Measurements from ENCODE around the gene SRM. TPM values are rescaled to one million over a fixed set of nuclear protein-coding genes. Genes with fewer than 3 reads are reported as not detected.

Gene SRM
- total and polyA plus RNA-seq, 2 of the 13 experiments (the other 11 are each of a cell fraction or from before 2014, with no cell fraction given), result 27.9 to 31.8 TPM

GRCh38 chr1:11012260-11013159 is 47.3 kb downstream of the SRM start, which contains the start of gene TARDBP (continued):
- TF ChIP-seq ZNF770 (CRISPR knock-in tag; IDR thresholded peaks at IDR 0.05), result peak; percentile 61
- TF ChIP-seq MXD1 (CRISPR knock-in tag; IDR thresholded peaks at IDR 0.05), result peak; percentile 96
- 0 out of 2 replicates have a peak, but pooled peaks have one; percentile 43 for TF ChIP-seq ZNF841 (CRISPR knock-in tag; IDR thresholded peaks at IDR 0.05; ENCODE audit: borderline replicate concordance)
- TF ChIP-seq SAFB2 (CRISPR knock-in tag; IDR thresholded peaks at IDR 0.05; ENCODE audit: borderline replicate concordance, low read depth), result peak; percentile 81; the same call in 1 of the 2 replicates
- TF ChIP-seq MAF1 (CRISPR knock-in tag; IDR thresholded peaks at IDR 0.05; ENCODE audit: borderline replicate concordance), result peak; percentile 71; the same call in 1 of the 2 replicates
- TF ChIP-seq ZBED4 (CRISPR knock-in tag; IDR thresholded peaks at IDR 0.05; ENCODE audit: borderline replicate concordance), result peak; percentile 40; the same call in 1 of the 2 replicates
- TF ChIP-seq SRSF1 (optimal IDR thresholded peaks at IDR 0.05; ENCODE audit: low read depth, low read length), result peak; percentile 91
- no peak; the same call in 1 of the 2 replicates for TF ChIP-seq ZBTB7A (CRISPR knock-in tag; IDR thresholded peaks at IDR 0.05)
- no peak for TF ChIP-seq NBN (conservative IDR thresholded peaks at IDR 0.05)
- TF ChIP-seq YEATS2 (CRISPR knock-in tag; IDR thresholded peaks at IDR 0.05; ENCODE audit: borderline replicate concordance), result peak; percentile 93
- peak; percentile 81 for TF ChIP-seq ZNF18 (CRISPR knock-in tag; IDR thresholded peaks at IDR 0.05; ENCODE audit: insufficient replicate concordance)
- peak; percentile 35; the same call in 1 of the 2 replicates for TF ChIP-seq HINFP (CRISPR knock-in tag; IDR thresholded peaks at IDR 0.05; ENCODE audit: low read depth)
- TF ChIP-seq GMEB1 (CRISPR knock-in tag; IDR thresholded peaks at IDR 0.05; ENCODE audit: borderline replicate concordance), result peak; percentile 96
- TF ChIP-seq NCOA1 (CRISPR knock-in tag; IDR thresholded peaks at IDR 0.05), result peak; percentile 84; the same call in 1 of the 2 replicates
